PC-3 (cell line): ENCODE data around the gene ANAPC7. TPM values are rescaled to one million over a fixed set of nuclear protein-coding genes. Genes with fewer than 3 reads are reported as not detected.
"Not testable (repeated sequence)": the region's sequence is repeated elsewhere in the genome, so short reads cannot be mapped to it uniquely, and the experiment has no call there.

Source experiments
- ATAC-seq: fragments of 200-7000 bp; cut with Tn5 transposase; 2 replicates; pipeline ENCODE4 v1.9.1; 2020; ENCODE audit warnings: mild to moderate bottlenecking, moderate library complexity
- BruUV-seq: library from RNA; stranded (reverse); fragments of 400-500 nt; replicated peaks from 2 replicates; lab custom pipeline; 2021; lab: Mats Ljungman, UMichigan
- CTCF ChIA-PET: fragments of 300-600 bp; sonication (Branson Sonifier 250); formaldehyde crosslinking; loops from one replicate; lab custom pipeline; 2022; ENCODE audit warnings: antibody characterized with exemption; lab: Charles Lee
- POLR2A ChIA-PET: fragments of 300-600 bp; sonication (Branson Sonifier 250); formaldehyde crosslinking; loops from one replicate; lab custom pipeline; 2022; ENCODE audit warnings: antibody characterized with exemption; ENCODE audit not compliant: unreplicated experiment; lab: Charles Lee
- DNase-seq: peaks from one replicate; pipeline ENCODE4 v3.0.0-alpha.2; 2015
- H2AFZ ChIP-seq: fragments of 300-600 bp; sonication (generic); 2 replicates; pipeline ENCODE4 v1.6.0; 2016; ENCODE audit warnings: antibody characterized with exemption, low read length
- H3F3A ChIP-seq: fragments of 300-600 bp; sonication (generic); one replicate; pipeline ENCODE4 v1.6.0; 2017; ENCODE audit warnings: antibody characterized with exemption, low read length, control low read depth, mild to moderate bottlenecking; ENCODE audit not compliant: unreplicated experiment
- H3K27ac ChIP-seq: fragments of 300-600 bp; sonication (generic); 2 replicates; pipeline ENCODE4 v1.5.1; 2016; ENCODE audit warnings: mild to moderate bottlenecking, low read length
- H3K27me3 ChIP-seq: fragments of 300-600 bp; sonication (generic); 2 replicates; pipeline ENCODE4 v1.6.1; 2016; ENCODE audit warnings: low read length, mixed read lengths
- H3K36me3 ChIP-seq: fragments of 300-600 bp; sonication (generic); 2 replicates; pipeline ENCODE4 v1.6.1; 2016; ENCODE audit warnings: low read depth, mixed run types, low read length, mixed read lengths
- H3K4me1 ChIP-seq: fragments of 300-600 bp; sonication (generic); 2 replicates; pipeline ENCODE4 v1.5.1; 2016; ENCODE audit warnings: low read length; ENCODE audit not compliant: insufficient read depth
- H3K4me2 ChIP-seq: fragments of 300-600 bp; sonication (generic); 2 replicates; pipeline ENCODE4 v1.6.0; 2016; ENCODE audit warnings: low read length
- H3K4me3 ChIP-seq: fragments of 300-600 bp; sonication (generic); 2 replicates; pipeline ENCODE4 v1.5.1; 2016; ENCODE audit warnings: mild to moderate bottlenecking, low read length, mixed read lengths
- H3K79me2 ChIP-seq: fragments of 300-600 bp; sonication (generic); 2 replicates; pipeline ENCODE4 v1.6.1; 2017; ENCODE audit warnings: low read length, mixed read lengths
- H3K9ac ChIP-seq: fragments of 300-600 bp; sonication (generic); 2 replicates; pipeline ENCODE4 v1.6.0; 2016; ENCODE audit warnings: mild to moderate bottlenecking, low read length
- H3K9me2 ChIP-seq: fragments of 300-600 bp; sonication (generic); replicated peaks from 2 replicates; pipeline ENCODE4 v1.6.1; 2016; ENCODE audit warnings: mixed run types, low read length, mixed read lengths
- H3K9me3 ChIP-seq: fragments of 300-600 bp; sonication (generic); 2 replicates; pipeline ENCODE4 v1.6.1; 2016; ENCODE audit warnings: low read length, mixed read lengths
- H4K20me1 ChIP-seq: fragments of 300-600 bp; sonication (generic); 2 replicates; pipeline ENCODE4 v1.6.1; 2016; ENCODE audit warnings: low read length, mixed read lengths
- CTCF ChIP-seq: fragments of 300-600 bp; sonication (generic); conservative IDR thresholded peaks from 2 replicates; pipeline ENCODE4 v1.5.1; 2017; ENCODE audit warnings: antibody characterized with exemption, low read depth, mild to moderate bottlenecking, low read length
- EZH2 ChIP-seq: fragments of 300-600 bp; sonication (generic); IDR thresholded peaks from one replicate; pipeline ENCODE4 v1.6.1; 2017; ENCODE audit warnings: antibody characterized with exemption, mild to moderate bottlenecking, low read length; ENCODE audit not compliant: unreplicated experiment
- EZH2phosphoT487 ChIP-seq: fragments of 300-600 bp; sonication (generic); IDR thresholded peaks from 2 replicates; pipeline ENCODE4 v1.6.1; 2018; ENCODE audit warnings: mild to moderate bottlenecking, antibody characterized with exemption, low read length, borderline replicate concordance
- intact Hi-C: fragments of 100-400 bp; cut with micrococcal nuclease; formaldehyde crosslinking; loops from 2 replicates; pipeline ENCODE4 v1.9.0; 2023
- total RNA-seq: library from RNA; depleted of rRNA; stranded (reverse); fragments of >200 nt; gene quantifications from 2 replicates; pipeline ENCODE4 v1.2.3, GENCODE V29; 2014

The ANAPC7 gene
- total RNA-seq, 1 experiment from 2014 or later = 80.5 TPM

- Histone ChIP-seq H3K9ac (no peak overlapping the region), H3K4me2 (no peak overlapping the region)
- intact Hi-C loops = no loop called here
These were observed 32.7 kb upstream of the ANAPC7 start for GRCh38 chr12:110436231-110436630.

GRCh38 chr12:110431957-110432587 is 28.6 kb upstream of the ANAPC7 start:
- Histone ChIP-seq H3K4me1 (peaks cover 5% of the 10 kb centered on the region; the same call in 1 of the 2 replicates), H3K27me3 (no peaks in the 10 kb centered on the region), H4K20me1 (no peaks in the 10 kb centered on the region), H3K36me3 (peaks cover 9% of the 10 kb centered on the region), H3K9me2 (no peaks in the 10 kb centered on the region), H3F3A (no peaks in the 10 kb centered on the region), H3K9me3 (no peaks in the 10 kb centered on the region), H2AFZ (no peak overlapping the region; the same call in 1 of the 2 replicates), H3K4me2 (peak overlapping the region; percentile 82), H3K27ac (no peak overlapping the region), H3K9ac (peak overlapping the region; percentile 77; the same call in 1 of the 2 replicates), H3K79me2 (no peaks in the 10 kb centered on the region), H3K4me3 (peak overlapping the region; percentile 78)
- TF ChIP-seq CTCF (no peak), EZH2 (no peak), EZH2phosphoT487 (no peak)
- POLR2A ChIA-PET = interaction anchor here (0.6 to 0.8 kb wide), 4 partner anchors 111 to 333 kb away, joined by 3 to 13 read pairs (median 4); no protein-coding TSS in a partner anchor
- ATAC-seq = no peak
- BruUV-seq = no TSS peak
- CTCF ChIA-PET = interaction anchor here (0.6 to 1.3 kb wide), 14 partner anchors 18 to 436 kb away, joined by 3 to 25 read pairs (median 6); partner anchors contain the start of genes ARPC3, FAM216A, GPN3 and IFT81
- intact Hi-C loops = loop anchor here (1.0 to 5.0 kb wide), 4 partner anchors 74 to 395 kb away; partner anchors contain the start of gene ATP2A2
- no peak for DNase-seq

More at GRCh38 chr12:110436231-110436630, 32.7 kb upstream of the ANAPC7 start:
- ATAC-seq = peak; percentile 55
- no peak for TF ChIP-seq EZH2phosphoT487
- TF ChIP-seq EZH2 = no peak
- no peak for TF ChIP-seq CTCF
- peaks cover 6% of the 10 kb centered on the region; the same call in 1 of the 2 replicates for H3K4me1 ChIP-seq
- CTCF ChIA-PET = no interaction called here
- peak; percentile 46 for DNase-seq
- H3K27ac ChIP-seq = no peak overlapping the region
- no peaks in the 10 kb centered on the region for H3K79me2 ChIP-seq
- no peaks in the 10 kb centered on the region for H3K9me2 ChIP-seq
- H4K20me1 ChIP-seq = no peaks in the 10 kb centered on the region
- H2AFZ ChIP-seq = no peak overlapping the region
- H3K27me3 ChIP-seq = no peaks in the 10 kb centered on the region
- TSS peak; percentile 2 for BruUV-seq
- no peak overlapping the region for H3K4me3 ChIP-seq
- no peaks in the 10 kb centered on the region for H3F3A ChIP-seq
- no peaks in the 10 kb centered on the region for H3K9me3 ChIP-seq
- H3K36me3 ChIP-seq = peaks cover 28% of the 10 kb centered on the region
- POLR2A ChIA-PET = no interaction called here

- H3K36me3 ChIP-seq, H3K9me3 ChIP-seq, H3K27me3 ChIP-seq, H3K4me3 ChIP-seq, BruUV-seq, H3K4me1 ChIP-seq, H3K9ac ChIP-seq, H3K27ac ChIP-seq, ATAC-seq, H3F3A ChIP-seq, H3K4me2 ChIP-seq, H2AFZ ChIP-seq, DNase-seq, H3K79me2 ChIP-seq, CTCF ChIA-PET, POLR2A ChIA-PET, H4K20me1 ChIP-seq, H3K9me2 ChIP-seq: not testable (repeated sequence)
- intact Hi-C loops = loop anchor here (2.0 to 5.0 kb wide), 2 partner anchors 149 to 392 kb away; partner anchors contain the start of gene ATP2A2
These were observed 26.2 kb upstream of the ANAPC7 start for GRCh38 chr12:110429676-110430075.
